Thyroid gland (tissue), 4 donors: ENCODE measurements around the gene ERCC1. TPM values are rescaled to one million over a fixed set of nuclear protein-coding genes. Genes with fewer than 3 reads are reported as not detected.
A peak's percentile ranks its signal among the peaks of the same experiment; 100 is the strongest.
"Not testable (repeated sequence)": the region's sequence is repeated elsewhere in the genome, so short reads cannot be mapped to it uniquely, and the experiment has no call there.

ENCODE experiments used
- DNase-seq, 2 donors: peaks; one replicate each; pipeline ENCODE4 v3.0.0-alpha.2; 2019
- H3K27ac ChIP-seq, 3 donors: fragments of 200-600 bp; sonication (generic); 1 replicate in 2 of 3; 2 replicates in 1 of 3; pipeline ENCODE4 v1.5.1; 2016 to 2019; ENCODE audit warnings: mild to moderate bottlenecking in 1 of 3, moderate library complexity in 1 of 3
- H3K27me3 ChIP-seq: fragments of 200-600 bp; sonication (generic); one replicate; pipeline ENCODE4 v1.5.1; 2019
- H3K36me3 ChIP-seq, 2 donors: fragments of 200-600 bp; sonication (generic); one replicate each; pipeline ENCODE4 v1.5.1; 2016 to 2019
- H3K4me1 ChIP-seq, 2 donors: fragments of 200-600 bp; sonication (generic); one replicate each; pipeline ENCODE4 v1.5.1; 2017 to 2019
- H3K4me3 ChIP-seq, 3 donors: fragments of 200-600 bp; sonication (generic); replicated peaks in 1 of 3; 1 replicate in 2 of 3; 2 replicates in 1 of 3; pipeline ENCODE4 v1.5.1; 2016; ENCODE audit warnings: mild to moderate bottlenecking in 1 of 3
- H3K9me3 ChIP-seq: fragments of 200-600 bp; sonication (generic); one replicate; pipeline ENCODE4 v1.5.1; 2017
- CTCF ChIP-seq, 6 experiments: fragments of 200-600 bp in 3 of 6; fragments of 450-650 bp in 3 of 6; sonication (generic) in 3 of 6; IDR thresholded peaks; one replicate each; pipeline ENCODE4 v1.5.1; 2016 to 2019; ENCODE audit warnings: antibody characterized with exemption in 6 of 6, mild to moderate bottlenecking in 2 of 6, inconsistent platforms in 1 of 6, moderate library complexity in 1 of 6
- POLR2A ChIP-seq, 2 donors: fragments of 450-650 bp; IDR thresholded peaks; one replicate each; pipeline ENCODE4 v1.6.1; 2017; ENCODE audit warnings: antibody characterized with exemption in 2 of 2, mild to moderate bottlenecking in 2 of 2, moderate library complexity in 1 of 2
- WGBS, 2 donors: methylation state at CpG; one replicate each; pipeline ENCODE4 v1.1.5; 2017; 5-methylcytosine and 5-hydroxymethylcytosine counted together
- intact Hi-C: fragments of 100-400 bp; cut with DNase I; formaldehyde crosslinking; loops from one replicate; pipeline ENCODE4 v1.15.1; 2023
- total RNA-seq, 4 donors: library from RNA; depleted of rRNA; stranded (reverse); fragments of >200 nt; gene quantifications; one replicate each; pipeline ENCODE4 v1.2.3, GENCODE V29; 2016

Gene ERCC1
- total RNA-seq, 4 donors from 2014 or later: 89.1 to 157 (median 113) TPM

- Histone ChIP-seq H3K4me1 (peaks cover 8 to 10% of the 10 kb centered on the region in 2 donors), H3K9me3 (no peaks in the 10 kb centered on the region), H3K4me3 (no peak overlapping the region), H3K27me3 (no peaks in the 10 kb centered on the region), H3K27ac (no peak overlapping the region), H3K36me3 (peaks cover 7 to 15% of the 10 kb centered on the region in 2 donors)
- intact Hi-C loops: loop anchor here (10.0 kb wide), 1 partner anchor 155 kb away; the partner anchor contains the start of gene MARK4
- 69 to 70% methylated on average over 4 of the region's 4 CpGs for WGBS, 2 donors
- no peak for DNase-seq
- TF ChIP-seq POLR2A (IDR thresholded peaks at IDR 0.05): no peak
- no peak for TF ChIP-seq CTCF (IDR thresholded peaks at IDR 0.05)
Measured at GRCh38 chr19:45409557-45409920, 14.2 kb downstream of the ERCC1 start.

- DNase-seq: no peak
- Histone ChIP-seq H3K9me3 (no peaks in the 10 kb centered on the region), H3K27me3 (no peaks in the 10 kb centered on the region), H3K27ac (no peak overlapping the region), H3K4me1 (peaks cover 12 to 16% of the 10 kb centered on the region in 2 donors), H3K36me3 (peaks cover 7 to 10% of the 10 kb centered on the region in 2 donors), H3K4me3 (no peak overlapping the region)
- intact Hi-C loops: loop anchor here (10.0 kb wide), 1 partner anchor 154 kb away; the partner anchor contains the start of gene MARK4
- 84 to 86% methylated on average over 15 of the region's 15 CpGs for WGBS, 2 donors
- no peak for TF ChIP-seq POLR2A (IDR thresholded peaks at IDR 0.05)
- TF ChIP-seq CTCF (IDR thresholded peaks at IDR 0.05): no peak
Measured at GRCh38 chr19:45408830-45409556, 14.7 kb downstream of the ERCC1 start.

- no peaks in the 10 kb centered on the region for H3K9me3 ChIP-seq
Measured at GRCh38 chr19:45408121-45408520, 15.6 kb downstream of the ERCC1 start.

GRCh38 chr19:45407585-45407984, 16.1 kb downstream of the ERCC1 start:
- not testable (repeated sequence) for H3K4me3 ChIP-seq, H3K9me3 ChIP-seq, H3K36me3 ChIP-seq, H3K27ac ChIP-seq, DNase-seq, H3K27me3 ChIP-seq
- peaks cover 21 to 26% of the 10 kb centered on the region in 2 donors for H3K4me1 ChIP-seq
- intact Hi-C loops: loop anchor here (10.0 kb wide), 1 partner anchor 153 kb away; the partner anchor contains the start of gene MARK4
- whole genome bisulfite sequencing, 2 donors: 79 to 90% methylated on average over 5 of the region's 5 CpGs

More at GRCh38 chr19:45408121-45408520, 15.6 kb downstream of the ERCC1 start:
- H3K4me3 ChIP-seq: no peak overlapping the region
- WGBS, 2 donors: 85 to 92% methylated on average over 7 of the region's 8 CpGs
- peaks cover 2 to 5% of the 10 kb centered on the region in 2 donors for H3K36me3 ChIP-seq
- no peak for DNase-seq
- H3K27me3 ChIP-seq: no peaks in the 10 kb centered on the region
- intact Hi-C loops: loop anchor here (10.0 kb wide), 1 partner anchor 153 kb away; the partner anchor contains the start of gene MARK4
- peaks cover 20 to 21% of the 10 kb centered on the region in 2 donors for H3K4me1 ChIP-seq
- no peak for TF ChIP-seq POLR2A (IDR thresholded peaks at IDR 0.05)
- no peak for TF ChIP-seq CTCF (IDR thresholded peaks at IDR 0.05)
- no peak overlapping the region for H3K27ac ChIP-seq

GRCh38 chr19:45407091-45407375, 16.7 kb downstream of the ERCC1 start:
- no peaks in the 10 kb centered on the region for H3K9me3 ChIP-seq
- 1 to 2% methylated on average over 10 of the region's 10 CpGs for WGBS, 2 donors
- intact Hi-C loops: loop anchor here (10.0 kb wide), 1 partner anchor 152 kb away; the partner anchor contains the start of gene MARK4
- peak overlapping the region in 2 of 3 donors; percentile 19 to 84 for H3K4me3 ChIP-seq
- TF ChIP-seq POLR2A (IDR thresholded peaks at IDR 0.05) (no peak), CTCF (IDR thresholded peaks at IDR 0.05) (no peak)
- DNase-seq: no peak
- no peaks in the 10 kb centered on the region for H3K27me3 ChIP-seq
- no peaks in the 10 kb centered on the region for H3K36me3 ChIP-seq
- peaks cover 21 to 31% of the 10 kb centered on the region in 2 donors for H3K4me1 ChIP-seq
- H3K27ac ChIP-seq: no peak overlapping the region
